ENCODE results near the gene NOL6.

The NOL6 gene

DNA sequence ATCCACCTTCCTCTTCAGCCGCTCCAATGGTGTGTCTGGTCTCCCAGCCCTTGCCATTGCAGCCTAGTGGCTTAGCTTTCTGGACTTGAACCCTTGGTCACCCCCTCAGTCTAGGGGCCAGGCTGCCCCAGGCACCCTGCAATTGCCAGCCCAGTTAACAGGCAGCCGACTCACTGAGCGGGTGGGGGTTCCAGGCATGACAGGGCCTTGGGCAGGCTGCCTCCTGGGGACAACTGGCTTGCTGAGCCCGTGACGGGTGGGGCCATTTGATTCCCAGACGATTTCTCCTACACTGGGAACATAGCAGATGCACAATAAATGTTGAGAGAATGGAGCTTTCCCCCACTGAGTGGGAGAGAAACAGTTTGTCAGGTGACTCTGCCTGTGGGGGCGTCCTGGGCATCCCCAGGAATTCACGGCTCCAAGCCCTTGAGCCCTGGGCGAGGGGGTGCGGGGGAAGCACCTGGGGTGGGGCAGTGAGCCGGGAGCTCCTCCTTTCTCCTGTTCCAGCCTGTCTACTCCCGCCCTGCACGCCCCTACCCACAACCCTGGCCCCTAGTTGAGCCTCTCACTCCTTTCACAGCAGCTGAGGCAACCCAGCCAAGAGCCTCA lies 58.7 kb downstream of the NOL6 start:
- Histone ChIP-seq H3K4me3 (no peak overlapping the region), H3K27ac (no peak overlapping the region)
- TF ChIP-seq, protein P1, sequence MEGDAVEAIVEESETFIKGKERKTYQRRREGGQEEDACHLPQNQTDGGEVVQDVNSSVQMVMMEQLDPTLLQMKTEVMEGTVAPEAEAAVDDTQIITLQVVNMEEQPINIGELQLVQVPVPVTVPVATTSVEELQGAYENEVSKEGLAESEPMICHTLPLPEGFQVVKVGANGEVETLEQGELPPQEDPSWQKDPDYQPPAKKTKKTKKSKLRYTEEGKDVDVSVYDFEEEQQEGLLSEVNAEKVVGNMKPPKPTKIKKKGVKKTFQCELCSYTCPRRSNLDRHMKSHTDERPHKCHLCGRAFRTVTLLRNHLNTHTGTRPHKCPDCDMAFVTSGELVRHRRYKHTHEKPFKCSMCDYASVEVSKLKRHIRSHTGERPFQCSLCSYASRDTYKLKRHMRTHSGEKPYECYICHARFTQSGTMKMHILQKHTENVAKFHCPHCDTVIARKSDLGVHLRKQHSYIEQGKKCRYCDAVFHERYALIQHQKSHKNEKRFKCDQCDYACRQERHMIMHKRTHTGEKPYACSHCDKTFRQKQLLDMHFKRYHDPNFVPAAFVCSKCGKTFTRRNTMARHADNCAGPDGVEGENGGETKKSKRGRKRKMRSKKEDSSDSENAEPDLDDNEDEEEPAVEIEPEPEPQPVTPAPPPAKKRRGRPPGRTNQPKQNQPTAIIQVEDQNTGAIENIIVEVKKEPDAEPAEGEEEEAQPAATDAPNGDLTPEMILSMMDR (IDR thresholded peaks at IDR 0.05), result no peak
- no peak for DNase-seq (ENCODE audit: low spot score)

DNA sequence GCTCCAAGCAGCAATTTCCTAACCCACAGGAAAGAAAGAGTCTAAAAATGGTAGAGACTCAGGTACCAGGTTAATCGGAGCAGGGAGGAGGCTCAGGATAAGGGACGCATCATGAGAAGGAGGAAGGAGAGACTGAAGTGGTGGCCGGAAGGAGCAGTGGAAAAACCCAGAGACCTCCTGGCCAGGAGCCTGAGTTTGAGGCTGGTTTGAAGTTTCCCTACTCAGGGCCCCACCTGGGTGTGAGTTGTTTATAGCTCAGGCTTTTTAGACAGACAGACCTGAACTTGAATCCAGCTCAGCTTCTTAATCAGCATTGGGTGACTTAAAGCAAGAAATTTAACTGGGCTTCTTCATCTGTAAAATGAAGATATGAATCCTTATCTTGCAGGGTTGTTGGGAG lies 59.5 kb downstream of the NOL6 start:
- Histone ChIP-seq H3K4me3 (no peak overlapping the region), H3K27ac (no peak overlapping the region)
- TF ChIP-seq, protein P1 (IDR thresholded peaks at IDR 0.05), result no peak
- no peak for DNase-seq (ENCODE audit: low spot score)
